ENCODE data around the gene LRRC8A. TPM values are rescaled to one million over a fixed set of nuclear protein-coding genes. Genes with fewer than 3 reads are reported as not detected.

LRRC8A gene
- total and polyA plus RNA-seq, 2 of the 4 experiments (the other 2 are of a cell fraction), result 42.8 to 60.9 TPM

GRCh38 chr9:128943832-128944620 lies 62.1 kb downstream of the LRRC8A start:
- BruUV-seq (replicated peaks), result no TSS peak
- Histone ChIP-seq H3K56ac (ENCODE audit: extremely low read depth, insufficient read depth, low read length) (no peak overlapping the region), H3K4me3 (ENCODE audit: insufficient read depth, low read depth, low read length) (no peak overlapping the region), H3K23ac (ENCODE audit: low read depth, low read length) (no peak overlapping the region), H3K27ac (ENCODE audit: insufficient read depth, low read length) (no peak overlapping the region), H3K4ac (ENCODE audit: low read depth, low read length) (no peak overlapping the region), H2BK20ac (ENCODE audit: low read depth, low read length) (no peak overlapping the region), H4K91ac (ENCODE audit: insufficient read depth, low read depth, low read length) (no peak overlapping the region), H3K27me3 (ENCODE audit: control insufficient read depth, insufficient read depth, low read length) (no peaks in the 10 kb centered on the region), H4K20me1 (ENCODE audit: insufficient read depth, low read length) (peaks cover 7% of the 10 kb centered on the region; the same call in 1 of the 2 replicates), H2AK9ac (replicated peaks; ENCODE audit: low read depth, low read length, poor library complexity) (no peak overlapping the region), H2BK15ac (ENCODE audit: low read depth, low read length) (no peak overlapping the region), H3K4me1 (ENCODE audit: control insufficient read depth, insufficient read depth, low read length) (peaks cover 7% of the 10 kb centered on the region), H2AK5ac (ENCODE audit: low read depth, low read length) (no peak overlapping the region), H2BK5ac (ENCODE audit: low read depth, low read length, poor library complexity, severe bottlenecking) (no peak overlapping the region), H3K18ac (ENCODE audit: low read depth, low read length) (no peak overlapping the region), H3K14ac (replicated peaks; ENCODE audit: low read depth, low read length) (no peak overlapping the region), H3K4me2 (ENCODE audit: low read depth, low read length) (no peak overlapping the region), H2BK120ac (ENCODE audit: low read depth, low read length) (no peak overlapping the region), H4K8ac (ENCODE audit: low read depth in 2 of 2, low read length in 2 of 2) (no peak overlapping the region), H3K9me3 (ENCODE audit: control insufficient read depth, insufficient read depth, low read length) (no peaks in the 10 kb centered on the region), H3K9ac (ENCODE audit: low read depth, low read length) (no peak overlapping the region), H3K9me1 (ENCODE audit: insufficient read depth, low read length) (peaks cover 16% of the 10 kb centered on the region), H3K36me3 (ENCODE audit: control insufficient read depth, insufficient read depth, low read length) (peaks cover 9% of the 10 kb centered on the region), H4K5ac (ENCODE audit: low read depth, low read length) (no peak overlapping the region), H3K79me1 (ENCODE audit: low read depth in 1 of 2, low read length in 2 of 2) (peaks cover 25 to 35% of the 10 kb centered on the region in 2 experiments), H2AFZ (replicated peaks; ENCODE audit: low read length, poor library complexity) (no peak overlapping the region)
- DNase-seq (no peak), ATAC-seq (ENCODE audit: low read depth) (no peak)
- WGBS, 2 experiments (ENCODE audit: extremely low coverage in 2 of 2, insufficient read length in 1 of 2), result no CpG with 5 or more reads among the region's 7 CpGs
- ChIA-PET POLR2A (ENCODE audit: unreplicated experiment) (no interaction called here), CTCF (no interaction called here)
- in situ Hi-C loops (cut with MboI; ENCODE audit: low sequenced_read_pairs) (no loop called here), intact Hi-C loops (cut with micrococcal nuclease) (no loop called here), dilution Hi-C loops (cut with HindIII; ENCODE audit: low sequenced_read_pairs, unreplicated experiment) (no loop called here)
- TF ChIP-seq FOS (IDR thresholded peaks at IDR 0.05; ENCODE audit: low read depth, low read length) (no peak), CEBPB (IDR thresholded peaks at IDR 0.05; ENCODE audit: low read depth, low read length) (no peak), MXI1 (IDR thresholded peaks at IDR 0.05; ENCODE audit: borderline replicate concordance, low read depth, low read length) (no peak), CTCF (conservative IDR thresholded peaks at IDR 0.05; ENCODE audit: low read depth, low read length) (no peak), MAZ (IDR thresholded peaks at IDR 0.05; ENCODE audit: borderline replicate concordance, low read depth, low read length) (no peak), CHD1 (IDR thresholded peaks at IDR 0.05; ENCODE audit: low read depth, low read length) (no peak), RCOR1 (IDR thresholded peaks at IDR 0.05; ENCODE audit: insufficient replicate concordance, low read length) (no peak), BHLHE40 (IDR thresholded peaks at IDR 0.05; ENCODE audit: low read depth, low read length) (no peak), SMC3 (IDR thresholded peaks at IDR 0.05; ENCODE audit: low read depth, low read length) (no peak), MAFK (IDR thresholded peaks at IDR 0.05; ENCODE audit: low read depth, low read length) (no peak), RFX5 (IDR thresholded peaks at IDR 0.05; ENCODE audit: low read depth, low read length) (no peak), NFE2L2 (IDR thresholded peaks at IDR 0.05; ENCODE audit: low read depth, low read length) (no peak), USF2 (IDR thresholded peaks at IDR 0.05; ENCODE audit: low read depth, low read length) (no peak), POLR2A (IDR thresholded peaks at IDR 0.05; ENCODE audit: low read depth, low read length) (no peak), ELK1 (IDR thresholded peaks at IDR 0.05; ENCODE audit: borderline replicate concordance, low read depth, low read length) (no peak)
